K562 (cell line): Measurements from ENCODE around the gene ATRN. TPM values are rescaled to one million over a fixed set of nuclear protein-coding genes. Genes with fewer than 3 reads are reported as not detected.

Experiments
- ATAC-seq: fragments of 200-7000 bp; cut with Tn5 transposase; 3 replicates; pipeline ENCODE4 v1.9.1; 2020; ENCODE audit warnings: moderate library complexity
- BruUV-seq: library from RNA; stranded (reverse); fragments of 400-500 nt; replicated peaks from 2 replicates; lab custom pipeline; 2021; lab: Mats Ljungman, UMichigan
- CTCF ChIA-PET: fragments of 300-600 bp; formaldehyde crosslinking; extraction: SDS; loops from one replicate; lab custom pipeline; 2021; ENCODE audit warnings: low intra/inter-chr PET ratio; lab: Yijun Ruan, JAX
- POLR2A ChIA-PET: fragments of 300-600, 350-650 bp; sonication (Branson Sonifier 250); formaldehyde crosslinking; extraction: SDS; loops from one replicate; lab custom pipeline; 2021; ENCODE audit warnings: antibody characterized with exemption, inconsistent platforms; lab: Yijun Ruan, JAX
- DNase-seq, 4 experiments: peaks; one replicate each; pipeline versions ENCODE4 v3.0.0 to v3.0.0-alpha.2; 2011 to 2018; ENCODE audit warnings: low spot score in 3 of 4, mixed read lengths in 3 of 4; ENCODE audit errors: extremely low read depth in 1 of 4
- FAIRE-seq: peaks from 2 replicates; lab custom pipeline; 2011; peaks lifted over from hg19 to GRCh38; lab: Jason Lieb, UNC
- H2AFZ ChIP-seq: 2 replicates; pipeline ENCODE4 v1.6.0; 2011; ENCODE audit warnings: low read depth, low read length, control low read depth, inconsistent platforms
- H3K27ac ChIP-seq: fragments of 200-600 bp; 3 replicates; pipeline ENCODE4 v1.8.0; 2011; ENCODE audit warnings: low read depth, mild to moderate bottlenecking, control low read depth, inconsistent platforms, low read length, moderate library complexity, mixed read lengths; ENCODE audit errors: extremely low read depth
- H3K27me3 ChIP-seq, 2 experiments: fragments of 300-600 bp in 1 of 2; 2 replicates in 1 of 2; 3 replicates in 1 of 2; pipeline versions ENCODE4 v1.6.0 to v1.8.0; 2011; ENCODE audit warnings: inconsistent platforms in 2 of 2, low read length in 2 of 2, mild to moderate bottlenecking in 1 of 2, mixed read lengths in 1 of 2, moderate library complexity in 1 of 2; ENCODE audit not compliant: control insufficient read depth in 2 of 2, insufficient read depth in 2 of 2
- H3K36me3 ChIP-seq: fragments of 300-600 bp; 3 replicates; pipeline ENCODE4 v1.8.0; 2011; ENCODE audit warnings: mild to moderate bottlenecking, low read length, inconsistent platforms; ENCODE audit not compliant: control insufficient read depth, insufficient read depth
- H3K4me1 ChIP-seq, 2 experiments: fragments of 200-600 bp in 1 of 2; replicated peaks in 1 of 2; 2 replicates in 1 of 2; 3 replicates in 1 of 2; pipeline versions ENCODE4 v1.5.1 to v1.8.0; 2011; ENCODE audit warnings: inconsistent platforms in 2 of 2, low read length in 2 of 2, mild to moderate bottlenecking in 1 of 2, mixed read lengths in 1 of 2, moderate library complexity in 1 of 2; ENCODE audit not compliant: control insufficient read depth in 2 of 2, insufficient read depth in 2 of 2
- H3K4me2 ChIP-seq: 2 replicates; pipeline ENCODE4 v1.6.1; 2011; ENCODE audit warnings: low read length, control low read depth, inconsistent platforms, mixed read lengths; ENCODE audit not compliant: insufficient read depth
- H3K4me3 ChIP-seq: fragments of 200-600 bp; sonication (generic), shearing (Covaris generic); 2 replicates; pipeline ENCODE4 v1.5.1; 2016; ENCODE audit warnings: control low read depth, inconsistent platforms
- H3K79me2 ChIP-seq: fragments of 200-600 bp; 3 replicates; pipeline ENCODE4 v1.8.0; 2011; ENCODE audit warnings: low read length, inconsistent platforms; ENCODE audit not compliant: control insufficient read depth, insufficient read depth
- H3K9ac ChIP-seq, 2 experiments: 2 replicates each; pipeline versions ENCODE4 v1.6.0 to v1.6.1; 2011; ENCODE audit warnings: low read depth in 2 of 2, low read length in 2 of 2, control low read depth in 1 of 2, inconsistent platforms in 1 of 2, mild to moderate bottlenecking in 1 of 2, mixed read lengths in 1 of 2; ENCODE audit not compliant: insufficient read depth in 1 of 2
- H3K9me1 ChIP-seq: one replicate; pipeline ENCODE4 v1.6.0; 2011; ENCODE audit warnings: inconsistent platforms, mild to moderate bottlenecking, low read length, moderate library complexity; ENCODE audit not compliant: control insufficient read depth, insufficient read depth
- H3K9me3 ChIP-seq: replicated peaks from 2 replicates; pipeline ENCODE4 v1.5.1; 2011; ENCODE audit warnings: low read depth, low read length, inconsistent platforms; ENCODE audit not compliant: control insufficient read depth, insufficient read depth
- H4K20me1 ChIP-seq: replicated peaks from 2 replicates; pipeline ENCODE4 v1.6.1; 2011; ENCODE audit warnings: low read length, inconsistent platforms, mixed read lengths; ENCODE audit not compliant: control insufficient read depth, insufficient read depth
- BRD9 ChIP-seq: fragments of 450-650 bp; IDR thresholded peaks from 2 replicates; pipeline ENCODE4 v1.6.1; 2018; ENCODE audit warnings: low read depth; ENCODE audit not compliant: partially characterized antibody
- CBFA2T3 ChIP-seq: fragments of 450-650 bp; IDR thresholded peaks from 2 replicates; pipeline ENCODE4 v1.6.1; 2017
- CHD2 ChIP-seq: IDR thresholded peaks from 2 replicates; pipeline ENCODE4 v1.6.1; 2011; ENCODE audit warnings: low read depth, low read length
- HES1 ChIP-seq: fragments of 450-650 bp; IDR thresholded peaks from 2 replicates; pipeline ENCODE4 v1.6.1; 2016; ENCODE audit warnings: low read depth, mild to moderate bottlenecking, moderate library complexity
- KDM4B ChIP-seq, 2 experiments: fragments of 450-650 bp in 1 of 2; sonication (generic) in 1 of 2; IDR thresholded peaks; 2 replicates each; pipeline ENCODE4 v1.6.1; 2016 to 2017; ENCODE audit warnings: borderline replicate concordance in 2 of 2, antibody characterized with exemption in 1 of 2, low read depth in 1 of 2, mild to moderate bottlenecking in 1 of 2
- ZBTB34 ChIP-seq: fragments of 250-450 bp; sonication (Bioruptor Pico); IDR thresholded peaks from 2 replicates; pipeline ENCODE4 v1.8.0; 2021; ENCODE audit warnings: mild to moderate bottlenecking, moderate library complexity
- ZNF24 ChIP-seq: fragments of 450-650 bp; IDR thresholded peaks from 2 replicates; pipeline ENCODE4 v1.6.1; 2016
- WGBS: fragments of 100-300 bp; shearing (Covaris generic); methylation state at CpG from one replicate; pipeline ENCODE4 v1.1.6; 2016; ENCODE audit warnings: low coverage, mixed read lengths; ENCODE audit not compliant: insufficient coverage; ENCODE audit errors: missing lambda C conversion rate; 5-methylcytosine and 5-hydroxymethylcytosine counted together
- in situ Hi-C: fragments of 300-500 bp; cut with MboI; formaldehyde crosslinking; loops from 4 replicates; pipeline ENCODE4 v1.15.0; 2018; ENCODE audit warnings: inconsistent platforms, mixed read lengths
- intact Hi-C: fragments of 100-400 bp; cut with micrococcal nuclease; formaldehyde crosslinking; loops from 2 replicates; pipeline ENCODE4 v1.14.2; 2022
- polyA plus RNA-seq, 8 experiments: library from polyadenylated mRNA; depleted of rRNA in 4 of 8; stranded (reverse) in 5 of 8; unstranded in 3 of 8; fragments of >200 nt; fragmentation: Nextera tagmentation in 2 of 8; fragmentation: Illumina TruSeq in 1 of 8; extraction: Ambion mirVana in 2 of 8; extraction: Trizol in 1 of 8; gene quantifications; 2 replicates each; pipeline versions ENCODE4 v1.2.1 to v1.2.3, GENCODE V29; 2011 to 2014; ENCODE audit warnings: inconsistent platforms in 1 of 8, missing spikeins in 1 of 8
- total RNA-seq, 7 experiments: library from RNA; depleted of rRNA in 6 of 7; stranded (reverse); fragments of >200 nt in 6 of 7; fragmentation: Illumina TruSeq in 2 of 7; extraction: Trizol in 2 of 7; gene quantifications; 2 replicates each; pipeline versions ENCODE4 v1.2.1 to v1.2.3, GENCODE V29; 2011 to 2021; ENCODE audit warnings: low replicate concordance in 1 of 7

ATRN gene
- total and polyA plus RNA-seq, 9 of the 15 experiments (the other 6 are each of a cell fraction or from before 2014, with no cell fraction given): 0.69 to 16.5 (median 7.6) TPM

DNA sequence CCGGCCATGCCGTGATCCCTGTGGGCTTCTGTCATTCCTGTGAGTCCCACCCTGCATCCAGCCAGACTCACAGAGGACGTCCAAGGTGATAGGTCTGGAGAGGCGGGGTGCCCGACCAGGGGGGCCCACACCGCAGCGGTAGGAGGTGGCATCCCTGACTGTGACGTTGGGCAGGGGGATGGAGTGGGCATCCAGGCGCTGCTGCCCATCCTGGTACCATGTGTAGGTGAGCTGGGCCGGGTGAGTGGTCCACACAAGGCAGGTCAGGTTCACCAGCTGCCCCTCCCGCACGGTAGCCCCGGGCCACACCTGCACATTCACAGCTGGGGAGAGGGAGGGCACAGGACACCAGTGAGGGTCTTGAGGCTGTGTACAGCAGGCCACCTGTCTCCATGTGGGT, 222.6 kb downstream of the ATRN start:
- DNase-seq (no peak), FAIRE-seq (no peak), ATAC-seq (no peak)
- H3K36me3 ChIP-seq: no peaks in the 10 kb centered on the region
- H3K4me2 ChIP-seq: no peak overlapping the region
- no peak overlapping the region for H3K9ac ChIP-seq
- H3K27me3 ChIP-seq: peaks cover 0 to 14% of the 10 kb centered on the region in 2 experiments; a peak in 3 of 5 replicates
- CTCF ChIA-PET: no interaction called here
- 2% methylated on average over 8 of the region's 13 CpGs for WGBS
- H4K20me1 ChIP-seq: no peaks in the 10 kb centered on the region
- in situ Hi-C loops (no loop called here), intact Hi-C loops (no loop called here)
- H3K4me3 ChIP-seq: no peak overlapping the region
- H3K27ac ChIP-seq: no peak overlapping the region
- TF ChIP-seq BRD9: no peak
- TF ChIP-seq HES1: no peak
- no peak for TF ChIP-seq ZNF24
- TF ChIP-seq CHD2: no peak
- TF ChIP-seq ZBTB34 (CRISPR knock-in tag): no peak
- no peak for TF ChIP-seq CBFA2T3
- TF ChIP-seq KDM4B (IDR thresholded peaks at IDR 0.05; ENCODE audit: borderline replicate concordance in 2 of 2, low read depth in 1 of 2): no peak
- H3K4me1 ChIP-seq: peaks cover 0 to 38% of the 10 kb centered on the region in 2 experiments; a peak in 2 of 5 replicates
- no peaks in the 10 kb centered on the region for H3K79me2 ChIP-seq
- no peaks in the 10 kb centered on the region for H3K9me1 ChIP-seq
- no TSS peak for BruUV-seq
- no peak overlapping the region for H2AFZ ChIP-seq
- POLR2A ChIA-PET: no interaction called here
- H3K9me3 ChIP-seq: no peaks in the 10 kb centered on the region
